CD4-positive, alpha-beta memory T cell (primary cell): ENCODE data around the gene CDCP1. TPM values are rescaled to one million over a fixed set of nuclear protein-coding genes. Genes with fewer than 3 reads are reported as not detected.

Experiments used
- CTCF ChIA-PET: fragments of 350-600 bp; sonication (Branson Sonifier 250); formaldehyde crosslinking; loops from one replicate; lab custom pipeline; 2021; ENCODE audit warnings: inconsistent platforms; ENCODE audit not compliant: partially characterized antibody; lab: Charles Lee
- POLR2A ChIA-PET: fragments of 350-600 bp; sonication (Branson Sonifier 250); formaldehyde crosslinking; loops from one replicate; lab custom pipeline; 2021; ENCODE audit not compliant: partially characterized antibody; lab: Charles Lee
- DNase-seq, 5 donors: peaks; one replicate each; pipeline versions ENCODE4 v3.0.0 to v3.0.0-alpha.2; 2020 to 2022; ENCODE audit warnings: mixed read lengths in 1 of 5
- H3K27ac ChIP-seq: one replicate; pipeline ENCODE4 v1.7.0; 2013; ENCODE audit warnings: low read depth, low read length
- H3K27me3 ChIP-seq: 2 replicates; pipeline ENCODE4 v1.7.0; 2013; ENCODE audit warnings: mild to moderate bottlenecking, low read length, moderate library complexity; ENCODE audit not compliant: insufficient read depth
- H3K36me3 ChIP-seq: 2 replicates; pipeline ENCODE4 v1.7.0; 2013; ENCODE audit warnings: mild to moderate bottlenecking, low read length, moderate library complexity; ENCODE audit not compliant: insufficient read depth
- H3K4me1 ChIP-seq: 2 replicates; pipeline ENCODE4 v1.7.0; 2013; ENCODE audit warnings: mild to moderate bottlenecking, low read length, moderate library complexity; ENCODE audit not compliant: insufficient read depth
- H3K4me3 ChIP-seq, 2 donors: one replicate each; pipeline ENCODE4 v1.7.0; 2013; ENCODE audit warnings: low read length in 2 of 2, mild to moderate bottlenecking in 1 of 2
- H3K9me3 ChIP-seq, 2 donors: one replicate each; pipeline ENCODE4 v1.7.0; 2013; ENCODE audit warnings: low read length in 2 of 2, control low read depth in 1 of 2; ENCODE audit not compliant: control insufficient read depth in 1 of 2
- H3K27ac Mint-ChIP-seq, 7 donors: one replicate each; pipeline ENCODE4 v1.8.0; 2020 to 2021; ENCODE audit warnings: mixed read lengths in 7 of 7, mild to moderate bottlenecking in 6 of 7, inconsistent platforms in 3 of 7, moderate library complexity in 3 of 7
- H3K27me3 Mint-ChIP-seq, 2 donors: one replicate each; pipeline ENCODE4 v1.8.0; 2020 to 2021; ENCODE audit warnings: mixed read lengths in 2 of 2
- H3K36me3 Mint-ChIP-seq, 2 donors: one replicate each; pipeline ENCODE4 v1.8.0; 2020 to 2021; ENCODE audit warnings: mixed read lengths in 2 of 2, inconsistent platforms in 1 of 2, mild to moderate bottlenecking in 1 of 2
- H3K4me1 Mint-ChIP-seq, 4 donors: one replicate each; pipeline ENCODE4 v1.8.0; 2020 to 2021; ENCODE audit warnings: mixed read lengths in 4 of 4, mild to moderate bottlenecking in 1 of 4
- H3K4me3 Mint-ChIP-seq, 8 donors: one replicate each; pipeline ENCODE4 v1.8.0; 2020 to 2021; ENCODE audit warnings: mixed read lengths in 8 of 8, mild to moderate bottlenecking in 7 of 8, moderate library complexity in 6 of 8, inconsistent platforms in 3 of 8
- H3K9me3 Mint-ChIP-seq, 8 donors: one replicate each; pipeline ENCODE4 v1.8.0; 2020 to 2021; ENCODE audit warnings: mixed read lengths in 8 of 8, mild to moderate bottlenecking in 5 of 8, inconsistent platforms in 3 of 8, moderate library complexity in 1 of 8
- intact Hi-C: fragments of 100-400 bp; cut with micrococcal nuclease; formaldehyde crosslinking; loops from one replicate; pipeline ENCODE4 v1.15.1; 2023
- polyA plus RNA-seq, 2 donors: library from polyadenylated mRNA; unstranded; fragments of 300-500 nt; fragmentation: Illumina TruSeq; gene quantifications; one replicate each; pipeline ENCODE4 v1.2.3, GENCODE V29; 2021
- total RNA-seq, 2 experiments: library from RNA; stranded (reverse); gene quantifications; one replicate each; pipeline ENCODE4 v1.2.3, GENCODE V29; 2021

Gene CDCP1
- total and polyA plus RNA-seq, 4 experiments from 2014 or later, result 0.24 to 0.60 (median 0.40) TPM

GRCh38 chr3:45170096-45170495, 23.9 kb upstream of the CDCP1 start:
- Mint-ChIP-seq H3K9me3 (peaks cover 0 to 5% (median 0%) of the 10 kb centered on the region in 8 donors), H3K27me3 (peaks cover 0 to 2% of the 10 kb centered on the region in 2 donors), H3K4me1 (peaks cover 15 to 35% (median 21%) of the 10 kb centered on the region in 4 donors), H3K27ac (peak overlapping the region in 2 of 7 donors; percentile 67 to 91), H3K36me3 (no peaks in the 10 kb centered on the region), H3K4me3 (no peak overlapping the region)
- no peak overlapping the region for H3K27ac ChIP-seq
- ChIA-PET CTCF (interaction anchor here (0.9 to 1.3 kb wide), 2 partner anchors 130 kb away, joined by 3 read pairs; no protein-coding TSS in a partner anchor), POLR2A (no interaction called here)
- no peak overlapping the region for H3K4me3 ChIP-seq
- no peaks in the 10 kb centered on the region for H3K27me3 ChIP-seq
- H3K36me3 ChIP-seq, result no peaks in the 10 kb centered on the region
- no peak for DNase-seq
- H3K9me3 ChIP-seq, result no peaks in the 10 kb centered on the region
- H3K4me1 ChIP-seq, result peaks cover 24% of the 10 kb centered on the region
- intact Hi-C loops, result no loop called here

- H3K4me1 ChIP-seq, result peaks cover 24% of the 10 kb centered on the region
- no peak for DNase-seq
- Mint-ChIP-seq H3K27ac (peak overlapping the region in 3 of 7 donors; percentile 64 to 73 (median 65)), H3K36me3 (no peaks in the 10 kb centered on the region), H3K4me3 (no peak overlapping the region), H3K4me1 (peaks cover 15 to 35% (median 22%) of the 10 kb centered on the region in 4 donors), H3K9me3 (peaks cover 0 to 5% (median 0%) of the 10 kb centered on the region in 8 donors), H3K27me3 (peaks cover 0 to 2% of the 10 kb centered on the region in 2 donors)
- ChIA-PET CTCF (interaction anchor here (0.9 kb wide), 1 partner anchor 129 kb away, joined by 3 read pairs; no protein-coding TSS in a partner anchor), POLR2A (no interaction called here)
- intact Hi-C loops, result no loop called here
- no peak overlapping the region for H3K27ac ChIP-seq
- no peaks in the 10 kb centered on the region for H3K27me3 ChIP-seq
- no peaks in the 10 kb centered on the region for H3K36me3 ChIP-seq
- no peaks in the 10 kb centered on the region for H3K9me3 ChIP-seq
- H3K4me3 ChIP-seq, result no peak overlapping the region
Observed at GRCh38 chr3:45169125-45169904, 23.1 kb upstream of the CDCP1 start.

- H3K4me3 Mint-ChIP-seq, result no peak overlapping the region
- peaks cover 0 to 7% (median 0%) of the 10 kb centered on the region in 8 donors for H3K9me3 Mint-ChIP-seq
- Histone ChIP-seq H3K4me3 (no peak overlapping the region), H3K9me3 (no peaks in the 10 kb centered on the region), H3K27ac (peak overlapping the region; percentile 39), H3K4me1 (peaks cover 24% of the 10 kb centered on the region), H3K27me3 (no peaks in the 10 kb centered on the region), H3K36me3 (no peaks in the 10 kb centered on the region)
- no peaks in the 10 kb centered on the region for H3K36me3 Mint-ChIP-seq
- H3K27ac Mint-ChIP-seq, result peak overlapping the region in 4 of 7 donors; percentile 78 to 99 (median 94)
- peaks cover 15 to 35% (median 22%) of the 10 kb centered on the region in 4 donors for H3K4me1 Mint-ChIP-seq
- peaks cover 0 to 2% of the 10 kb centered on the region in 2 donors for H3K27me3 Mint-ChIP-seq
- intact Hi-C loops, result no loop called here
- POLR2A ChIA-PET, result interaction anchor here (0.9 to 1.3 kb wide), 2 partner anchors 40 to 64 kb away, joined by 3 to 4 read pairs; no protein-coding TSS in a partner anchor
- no peak for DNase-seq
- CTCF ChIA-PET, result interaction anchor here (0.8 to 2.7 kb wide), 5 partner anchors 42 to 174 kb away, joined by 3 to 18 read pairs (median 3); no protein-coding TSS in a partner anchor
Observed at GRCh38 chr3:45168451-45168850, 22.3 kb upstream of the CDCP1 start.

- Mint-ChIP-seq H3K4me1 (peaks cover 15 to 35% (median 22%) of the 10 kb centered on the region in 4 donors), H3K9me3 (peaks cover 0 to 7% (median 0%) of the 10 kb centered on the region in 8 donors), H3K36me3 (no peaks in the 10 kb centered on the region), H3K4me3 (peak overlapping the region; percentile 67 to 91 (median 82)), H3K27me3 (peaks cover 0 to 2% of the 10 kb centered on the region in 2 donors), H3K27ac (peak overlapping the region; percentile 78 to 99 (median 95))
- intact Hi-C loops, result loop anchor here (1.0 to 2.0 kb wide), 4 partner anchors 44 to 127 kb away; no protein-coding TSS in a partner anchor
- Histone ChIP-seq H3K4me3 (peak overlapping the region; percentile 8 to 21), H3K9me3 (no peaks in the 10 kb centered on the region), H3K27me3 (no peaks in the 10 kb centered on the region), H3K36me3 (no peaks in the 10 kb centered on the region), H3K27ac (peak overlapping the region; percentile 39), H3K4me1 (peaks cover 24% of the 10 kb centered on the region)
- ChIA-PET CTCF (interaction anchor here (0.6 to 2.7 kb wide), 8 partner anchors 18 to 173 kb away, joined by 3 to 18 read pairs (median 3); no protein-coding TSS in a partner anchor), POLR2A (interaction anchor here (0.5 to 1.4 kb wide), 10 partner anchors 41 to 313 kb away, joined by 3 to 5 read pairs (median 3); no protein-coding TSS in a partner anchor)
- DNase-seq, result peak; percentile 71 to 90 (median 77)
Observed at GRCh38 chr3:45167011-45167911, 21.1 kb upstream of the CDCP1 start.

- DNase-seq, result no peak
- intact Hi-C loops, result loop anchor here (2.0 kb wide), 1 partner anchor 44 kb away; no protein-coding TSS in a partner anchor
- Histone ChIP-seq H3K4me3 (no peak overlapping the region), H3K4me1 (peaks cover 24% of the 10 kb centered on the region), H3K27ac (no peak overlapping the region), H3K27me3 (no peaks in the 10 kb centered on the region), H3K36me3 (no peaks in the 10 kb centered on the region), H3K9me3 (no peaks in the 10 kb centered on the region)
- Mint-ChIP-seq H3K27ac (peak overlapping the region in 6 of 7 donors; percentile 77 to 99 (median 95)), H3K4me1 (peaks cover 15 to 35% (median 22%) of the 10 kb centered on the region in 4 donors), H3K9me3 (peaks cover 0 to 7% (median 0%) of the 10 kb centered on the region in 8 donors), H3K4me3 (no peak overlapping the region), H3K27me3 (peaks cover 0 to 2% of the 10 kb centered on the region in 2 donors), H3K36me3 (no peaks in the 10 kb centered on the region)
- CTCF ChIA-PET, result interaction anchor here (1.8 to 2.7 kb wide), 3 partner anchors 44 to 124 kb away, joined by 5 to 18 read pairs (median 9); no protein-coding TSS in a partner anchor
- POLR2A ChIA-PET, result interaction anchor here (0.5 to 1.4 kb wide), 7 partner anchors 42 to 312 kb away, joined by 3 to 5 read pairs (median 3); no protein-coding TSS in a partner anchor
Observed at GRCh38 chr3:45166321-45166879, 20.2 kb upstream of the CDCP1 start.
